Thyroid gland (tissue), 4 donors: ENCODE data around the gene STUB1.

Experiments used
- CTCF ChIP-seq, 6 experiments: fragments of 200-600 bp in 3 of 6; fragments of 450-650 bp in 3 of 6; sonication (generic) in 3 of 6; IDR thresholded peaks; one replicate each; pipeline ENCODE4 v1.5.1; 2016 to 2019; ENCODE audit warnings: antibody characterized with exemption in 6 of 6, mild to moderate bottlenecking in 2 of 6, inconsistent platforms in 1 of 6, moderate library complexity in 1 of 6
- POLR2A ChIP-seq, 2 donors: fragments of 450-650 bp; IDR thresholded peaks; one replicate each; pipeline ENCODE4 v1.6.1; 2017; ENCODE audit warnings: antibody characterized with exemption in 2 of 2, mild to moderate bottlenecking in 2 of 2, moderate library complexity in 1 of 2

DNA sequence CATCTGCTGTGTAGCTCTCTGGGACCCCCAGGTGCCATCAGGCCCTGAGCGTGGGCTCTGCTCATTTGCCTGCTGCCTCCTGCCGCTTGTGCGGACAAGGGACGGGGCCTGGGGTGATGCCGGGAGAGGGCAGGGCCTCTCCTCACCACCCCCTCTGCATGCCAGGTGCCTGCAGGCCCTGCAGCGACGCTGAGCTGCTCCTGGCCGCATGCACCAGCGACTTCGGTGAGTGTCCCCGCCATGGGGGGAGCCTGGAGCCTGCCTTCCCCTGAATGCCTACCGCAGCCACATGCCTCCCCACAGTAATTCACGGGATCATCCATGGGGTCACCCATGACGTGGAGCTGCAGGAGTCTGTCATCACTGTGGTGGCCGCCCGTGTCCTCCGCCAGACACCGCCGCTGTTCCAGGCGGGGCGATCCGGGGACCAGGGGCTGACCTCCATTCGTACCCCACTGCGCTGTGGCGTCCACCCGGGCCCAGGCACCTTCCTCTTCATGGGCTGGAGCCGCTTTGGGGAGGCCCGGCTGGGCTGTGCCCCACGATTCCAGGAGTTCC is 36.6 kb downstream of the STUB1 start:
- TF ChIP-seq CTCF (IDR thresholded peaks at IDR 0.05) (no peak), POLR2A (IDR thresholded peaks at IDR 0.05) (no peak)
